ENCODE results near the gene GPX3.

Gene GPX3

DNA sequence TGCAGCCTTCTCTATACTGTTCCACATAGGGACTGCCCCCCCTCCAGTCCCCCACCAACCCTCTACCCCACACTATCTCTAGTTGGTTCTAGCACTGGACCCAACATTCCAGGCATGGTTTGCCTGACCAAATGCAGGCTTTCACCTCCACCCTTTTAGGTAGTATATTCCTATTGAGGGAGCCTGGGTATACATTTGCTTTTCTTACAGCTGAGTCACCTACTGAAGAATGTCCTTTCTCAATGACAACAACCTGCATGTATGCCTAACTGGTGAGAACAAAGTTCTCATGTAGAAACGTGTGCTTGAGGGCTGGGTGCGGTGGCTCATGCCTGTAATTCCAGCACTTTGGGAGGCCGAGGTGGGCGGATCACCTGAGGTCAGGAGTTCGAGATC, 52.2 kb downstream of the GPX3 start:
- peak overlapping the region; percentile 95 for H3K27ac ChIP-seq
- DNase-seq (ENCODE audit: low read depth, low spot score) = peak; percentile 88

DNA sequence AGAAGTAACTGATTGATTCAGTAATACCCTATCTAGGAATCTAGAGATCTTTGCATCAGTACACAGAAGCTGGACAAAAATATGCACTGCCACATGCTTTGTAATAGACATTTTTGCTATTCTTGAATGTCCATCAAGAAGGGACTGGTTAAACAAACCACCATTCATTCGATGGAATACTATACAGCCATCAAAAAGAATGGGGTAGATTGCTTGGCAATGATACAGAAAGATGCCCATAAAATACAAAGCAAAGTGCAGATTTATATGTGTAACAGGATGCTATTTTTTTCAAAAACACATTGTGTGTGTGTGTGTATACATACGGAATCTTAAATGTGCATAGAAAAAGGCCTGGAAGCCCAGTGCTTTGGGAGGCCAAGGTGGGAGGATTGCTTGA, 52.9 kb downstream of the GPX3 start:
- peak overlapping the region; percentile 95 for H3K27ac ChIP-seq
- no peak for DNase-seq (ENCODE audit: low read depth, low spot score)

DNA sequence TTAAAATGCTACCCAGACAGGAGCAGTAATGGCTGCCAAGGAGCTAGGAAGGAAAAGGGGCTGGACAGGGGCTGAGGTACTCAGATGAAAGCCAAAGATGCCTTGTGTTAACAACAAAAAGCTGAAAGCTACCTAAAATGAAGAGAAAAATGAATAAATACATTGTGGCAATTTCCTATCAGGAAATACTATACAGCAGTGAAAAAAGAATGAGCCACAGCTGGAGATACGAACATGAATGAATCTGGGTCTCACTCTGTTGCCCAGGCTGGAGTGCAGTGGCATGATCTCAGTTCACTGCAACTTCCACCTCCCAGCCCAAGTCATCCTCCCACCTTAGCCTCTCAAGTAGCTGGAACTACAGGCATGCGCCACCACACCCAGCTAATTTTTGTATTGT, 54.2 kb downstream of the GPX3 start:
- DNase-seq (ENCODE audit: low read depth, low spot score) = no peak
- H3K27ac ChIP-seq = peak overlapping the region; percentile 95

DNA sequence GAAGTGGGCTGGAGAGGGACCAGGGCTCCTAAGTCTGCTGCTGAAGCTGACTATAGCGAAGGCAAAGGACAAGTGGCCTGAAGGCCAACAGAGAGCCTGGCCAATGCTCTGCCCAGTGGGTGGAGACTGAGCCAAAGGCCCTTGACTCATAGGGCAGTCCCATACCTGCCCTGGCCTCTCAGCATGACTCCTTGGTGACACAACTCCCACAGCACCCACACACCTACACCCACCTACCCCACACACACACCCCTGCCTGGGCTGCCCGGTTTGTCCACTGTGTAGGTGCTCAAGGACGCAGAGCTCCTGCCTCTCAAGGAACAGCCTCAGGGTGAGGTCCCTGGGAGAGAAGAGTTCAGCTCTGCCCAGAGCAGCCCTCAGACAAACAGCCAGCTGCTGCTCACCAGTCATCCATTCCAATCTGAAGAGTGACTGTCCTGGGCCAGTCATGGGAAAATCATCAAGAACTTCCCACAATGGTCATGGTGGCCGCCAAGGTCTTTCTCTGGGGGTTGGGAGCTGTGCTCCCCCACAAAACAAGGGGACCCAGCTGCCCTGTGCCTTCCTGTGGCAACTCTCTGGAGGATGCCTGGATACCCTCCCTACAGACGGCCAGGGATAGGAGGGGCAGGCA, 55.4 kb downstream of the GPX3 start:
- H3K27ac ChIP-seq = peak overlapping the region; percentile 95
- DNase-seq (ENCODE audit: low read depth, low spot score) = peak; percentile 83

DNA sequence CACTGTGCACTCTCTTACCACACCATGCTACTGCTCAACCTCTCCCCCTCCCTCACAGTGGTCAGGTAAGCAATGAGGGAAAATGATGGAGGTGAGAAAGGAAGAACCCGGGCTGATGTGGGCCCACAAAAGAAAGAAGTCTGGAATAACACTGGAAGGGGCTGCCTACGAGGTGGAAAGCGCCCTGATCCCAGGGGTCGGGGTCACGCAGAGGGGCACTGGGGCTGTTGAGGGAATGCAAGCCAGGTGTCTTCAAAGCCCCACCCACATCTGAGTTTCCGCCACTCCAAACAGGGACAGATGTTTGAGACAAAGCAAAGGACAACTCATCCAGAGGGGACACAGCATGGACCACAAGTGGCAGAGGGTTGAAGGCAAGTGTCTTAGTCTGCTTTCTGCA, 56.2 kb downstream of the GPX3 start:
- peak overlapping the region; percentile 95 for H3K27ac ChIP-seq

DNA sequence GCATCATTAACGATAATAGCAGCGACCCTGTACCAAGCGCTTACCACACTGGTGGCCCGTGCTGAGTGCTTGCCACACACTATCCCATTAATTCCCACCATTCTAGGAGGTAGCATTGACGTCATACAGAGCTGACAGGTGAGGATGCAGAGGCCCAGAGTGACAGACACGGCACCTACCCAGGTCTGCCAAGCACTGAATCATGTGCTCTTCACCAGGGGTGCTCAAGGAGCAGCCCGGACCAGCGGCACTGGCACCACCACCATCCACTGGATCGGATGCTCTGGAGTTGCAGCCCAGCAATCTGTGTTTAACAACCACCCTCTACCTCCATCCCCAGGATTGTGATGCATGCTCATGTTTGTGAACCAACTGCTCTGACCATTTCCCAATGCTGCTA, 57.0 kb downstream of the GPX3 start:
- DNase-seq (ENCODE audit: low read depth, low spot score) = no peak
- peak overlapping the region; percentile 95 for H3K27ac ChIP-seq

More for the DNA sequence above, 56.2 kb downstream of the GPX3 start:
- DNase-seq (ENCODE audit: low read depth, low spot score) = no peak

DNA sequence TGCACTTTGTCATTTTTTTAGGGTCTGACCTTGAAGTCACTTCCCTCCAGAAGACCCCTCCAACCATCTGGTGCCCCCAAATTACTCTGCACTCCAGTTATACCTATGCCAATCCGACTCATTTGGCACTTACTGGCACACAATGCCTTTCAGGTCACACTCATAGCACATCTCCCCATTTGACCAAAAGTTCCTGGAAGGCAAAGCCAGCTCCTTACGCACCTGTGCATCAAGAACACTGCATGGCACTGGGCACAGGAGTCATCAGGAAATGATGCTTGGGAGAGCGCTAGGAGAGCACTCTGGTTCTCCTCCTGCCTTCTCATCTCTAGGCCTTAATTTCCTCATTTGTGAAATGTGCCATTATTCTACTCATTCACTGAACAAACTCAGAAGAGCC, 57.6 kb downstream of the GPX3 start:
- peak overlapping the region; percentile 95 for H3K27ac ChIP-seq
- DNase-seq (ENCODE audit: low read depth, low spot score) = no peak
